ENCODE data around the gene SKOR2. TPM values are rescaled to one million over a fixed set of nuclear protein-coding genes. Genes with fewer than 3 reads are reported as not detected.
A peak's percentile ranks its signal among the peaks of the same experiment; 100 is the strongest.

SKOR2 gene
- total RNA-seq, 1 donor from 2014 or later = not detected

DNA sequence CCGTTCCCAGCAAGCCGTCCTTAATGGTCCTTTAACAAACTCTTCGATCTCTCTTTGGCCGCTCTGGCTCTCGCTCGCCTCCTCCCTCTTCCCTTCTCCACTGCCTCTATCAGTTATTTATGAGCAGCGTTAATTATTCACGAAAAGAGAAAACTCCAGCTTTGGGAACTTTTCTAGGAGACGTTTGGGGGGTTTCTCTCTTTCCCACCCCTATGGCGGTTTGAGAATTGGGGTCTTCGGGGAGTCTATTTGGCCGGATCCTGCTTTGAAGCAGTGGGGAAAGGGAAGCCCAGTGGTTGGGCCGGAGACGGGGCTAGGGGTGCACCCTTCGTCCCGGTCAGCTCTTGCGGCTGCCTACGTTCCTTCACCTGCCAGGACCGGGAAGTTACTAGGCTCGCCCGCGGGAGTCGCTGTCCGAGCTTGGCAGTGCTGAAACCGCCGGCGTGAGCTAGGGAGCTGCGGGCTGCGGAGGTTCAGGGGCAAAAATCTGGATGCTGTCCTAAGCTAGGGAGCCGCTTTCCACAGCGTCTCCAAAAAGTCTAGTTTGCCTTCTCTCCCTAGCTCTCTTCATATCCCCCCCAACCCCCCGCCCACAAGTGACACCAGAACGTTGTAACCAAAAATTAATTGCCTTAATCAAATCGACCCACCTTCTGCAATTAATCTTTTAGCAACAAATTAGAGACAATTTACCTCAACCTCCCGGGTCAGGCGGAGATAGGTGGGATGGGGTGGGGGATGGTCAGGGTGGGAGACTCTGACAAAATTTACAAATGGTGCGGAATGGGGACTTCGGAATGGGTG, 8.9 kb upstream of the SKOR2 start:
- no peak for DNase-seq

GRCh38 chr18:47254341-47254939, 3.0 kb upstream of the SKOR2 start:
- peak; percentile 9 for DNase-seq

GRCh38 chr18:47253101-47253654, 1.7 kb upstream of the SKOR2 start:
- no peak for DNase-seq

DNA sequence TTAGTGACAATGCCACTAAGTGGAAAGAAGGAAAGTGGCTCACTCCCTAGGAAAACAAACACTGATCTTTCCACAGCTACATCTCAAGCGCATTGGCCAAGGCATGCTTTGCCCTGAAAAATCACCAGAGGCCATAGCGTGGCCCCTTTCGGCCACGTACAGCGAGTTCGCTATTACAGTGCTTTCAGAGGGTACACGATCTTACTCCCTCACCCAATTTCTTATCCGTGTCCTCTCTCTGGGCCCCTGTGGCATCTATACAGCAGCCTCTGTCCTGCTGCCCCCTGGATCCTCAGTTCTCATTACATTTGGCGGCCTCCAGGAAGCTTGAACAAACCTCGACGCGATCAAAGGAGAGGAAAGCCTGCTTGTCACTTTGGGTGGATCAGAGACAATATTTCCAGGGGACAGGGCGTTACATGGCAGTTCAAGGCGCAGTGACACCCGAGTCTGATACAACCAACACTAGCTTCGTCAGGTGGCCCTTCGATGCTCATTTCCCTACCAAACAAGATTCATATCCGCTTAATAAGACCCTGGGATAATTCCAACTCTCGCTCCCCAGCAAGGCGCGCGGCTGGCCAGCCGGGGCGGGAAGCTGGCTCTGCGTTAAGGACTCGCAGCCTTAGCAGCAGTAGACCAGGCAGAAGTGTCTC, 941 bp downstream of the SKOR2 start:
- DNase-seq = no peak

DNA sequence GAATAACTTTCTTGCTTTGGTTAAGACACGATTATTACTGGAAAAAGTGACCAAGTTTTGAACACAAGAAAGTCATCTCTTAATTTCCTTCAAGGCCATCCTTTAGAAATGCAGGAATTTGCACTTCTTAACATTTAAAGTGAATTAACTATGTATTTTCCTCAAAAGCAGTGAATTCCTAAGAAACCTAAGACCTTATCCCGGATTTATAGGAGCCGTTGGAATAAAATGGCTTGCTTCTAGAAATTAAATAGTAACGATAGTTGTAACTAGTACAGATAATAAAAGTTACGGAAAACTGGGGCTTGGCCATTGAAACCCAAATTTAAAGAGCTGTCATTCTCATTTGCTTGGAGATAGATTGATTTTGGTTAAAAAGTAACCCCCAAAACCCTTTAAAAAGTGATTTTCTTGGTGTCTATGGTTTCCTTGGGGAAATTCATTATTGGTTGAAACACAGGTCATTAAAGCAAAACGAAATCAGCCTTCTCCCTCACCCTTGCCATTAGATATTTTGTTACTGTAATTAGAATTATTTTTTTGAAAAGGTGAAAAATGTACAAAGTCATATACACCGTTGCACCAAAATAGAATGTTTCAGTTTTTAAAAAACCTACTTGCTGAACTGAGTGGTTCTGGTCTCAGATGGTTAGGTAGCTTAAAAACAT, 2.0 kb downstream of the SKOR2 start:
- DNase-seq = no peak

GRCh38 chr18:47248604-47249313, 2.7 kb downstream of the SKOR2 start:
- DNase-seq = no peak

DNA sequence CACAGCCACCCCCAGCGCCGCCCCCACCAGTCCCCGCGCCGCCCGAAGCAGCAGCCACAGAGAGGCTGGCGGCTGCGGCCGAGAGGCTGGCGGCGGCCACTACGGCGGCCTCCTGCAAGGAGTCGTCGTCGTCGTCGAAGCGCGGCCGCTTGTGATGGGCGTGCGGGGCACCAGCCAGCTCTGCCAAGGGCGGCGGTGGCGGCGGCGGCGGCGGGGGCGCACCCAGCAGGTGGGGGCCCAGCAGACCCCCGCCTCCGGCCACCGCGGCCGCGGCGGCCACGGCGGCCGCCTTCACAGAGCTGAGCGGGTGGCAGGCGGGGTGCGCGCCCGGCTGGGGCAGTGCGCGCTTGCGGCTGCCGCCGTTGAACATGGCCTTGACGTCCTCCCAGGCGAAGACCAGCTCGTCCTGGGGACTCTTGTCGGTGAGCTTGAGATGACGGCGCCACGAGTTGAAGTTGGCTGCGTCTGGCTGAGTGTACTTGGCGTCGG, 3.3 kb downstream of the SKOR2 start:
- DNase-seq = no peak

DNA sequence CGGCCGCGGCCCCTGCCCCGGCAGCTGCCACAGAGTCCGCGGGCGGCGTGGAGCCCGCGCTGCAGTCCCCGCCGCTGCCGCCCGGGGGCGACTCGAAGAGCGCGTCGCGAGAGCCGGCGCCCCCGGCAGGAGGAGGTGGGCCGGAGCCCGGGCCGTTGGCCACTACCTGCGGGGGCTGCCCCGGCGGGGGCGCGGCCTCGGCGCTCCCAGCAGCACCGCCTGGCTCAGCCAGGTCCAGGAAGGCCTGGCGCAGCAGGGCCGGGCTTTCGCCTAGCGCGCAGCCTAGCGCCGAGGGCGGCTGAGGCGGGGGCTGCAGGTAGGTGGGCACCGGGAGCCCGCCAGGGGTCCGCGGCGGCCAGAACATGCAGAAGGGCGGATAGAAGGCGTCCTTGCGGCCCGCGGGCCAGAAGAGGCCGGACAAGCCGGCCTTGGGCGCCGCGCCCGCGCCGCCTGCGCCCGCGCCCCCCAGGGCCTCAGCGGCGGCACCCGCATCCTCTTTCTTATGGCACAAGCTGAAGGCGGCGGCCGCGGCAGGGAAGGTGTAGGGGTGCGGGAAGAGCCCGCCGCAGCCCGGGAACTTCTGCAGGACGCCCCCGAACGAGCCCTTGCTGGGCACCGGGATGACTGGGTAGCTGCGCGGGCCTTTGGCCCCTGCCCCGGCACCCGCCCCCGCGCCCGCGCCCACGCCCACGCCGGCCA, 3.9 kb downstream of the SKOR2 start:
- DNase-seq = no peak

DNA sequence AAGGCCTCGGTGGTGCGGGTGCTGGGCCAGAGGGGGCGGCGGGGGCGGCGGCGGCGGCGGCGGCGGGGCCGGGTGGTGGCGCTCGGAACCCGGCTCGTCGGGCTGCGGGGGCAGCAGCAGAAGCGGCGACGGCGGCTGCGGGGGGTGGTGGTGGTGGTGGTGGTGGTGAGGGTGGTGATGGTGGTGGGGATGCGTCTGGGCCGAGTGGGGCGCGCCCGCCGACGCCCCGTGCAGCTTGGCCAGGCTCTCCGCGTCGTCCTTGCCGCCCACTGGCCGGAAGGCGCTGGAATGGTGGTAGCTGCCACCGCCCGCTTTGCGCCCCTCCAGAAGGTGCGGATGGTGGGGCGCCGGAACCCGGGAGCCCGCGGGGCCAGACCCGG, 4.4 kb downstream of the SKOR2 start:
- DNase-seq = no peak

GRCh38 chr18:47246027-47246971, 5.2 kb downstream of the SKOR2 start:
- DNase-seq = no peak

GRCh38 chr18:47244086-47244485, 7.4 kb downstream of the SKOR2 start:
- DNase-seq = no peak

DNA sequence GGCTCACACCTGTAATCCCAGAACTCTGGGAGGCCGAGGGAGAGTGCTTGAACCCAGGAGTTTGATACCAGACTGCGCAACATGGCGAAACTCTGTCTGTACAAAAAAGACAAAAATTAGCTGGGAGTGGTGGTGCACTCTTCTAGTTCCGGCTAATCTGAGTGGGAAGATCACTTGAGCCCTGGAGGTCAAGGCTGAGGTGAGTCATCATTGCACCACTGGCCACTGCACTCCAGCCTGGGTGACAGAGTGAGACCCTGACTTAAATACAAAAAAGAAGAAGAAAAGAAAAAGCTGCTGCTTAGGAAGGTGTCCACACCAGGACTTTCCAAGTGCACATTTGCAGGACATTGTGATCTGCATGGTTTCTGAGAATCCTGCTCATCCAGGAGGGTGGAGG, 16.4 kb downstream of the SKOR2 start:
- DNase-seq = no peak

DNA sequence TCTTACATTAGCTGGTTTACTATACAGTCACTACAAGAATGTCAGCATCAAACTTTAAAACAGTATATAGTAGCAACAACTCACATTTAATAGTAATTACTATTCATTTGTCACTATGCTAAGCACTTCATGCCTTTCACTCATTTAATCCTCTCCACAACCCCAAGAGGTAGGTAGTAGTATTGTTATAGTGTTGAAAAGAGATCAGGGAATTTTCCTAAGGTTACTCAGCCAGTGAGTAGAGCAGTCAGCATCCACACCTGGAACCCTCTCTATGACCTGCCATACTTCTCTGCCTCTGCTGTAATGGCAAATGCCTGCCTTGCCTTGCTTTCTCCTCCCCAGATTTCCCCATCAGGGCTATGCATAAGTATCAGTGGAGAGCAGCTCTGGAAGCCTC, 24.8 kb downstream of the SKOR2 start:
- DNase-seq = no peak

DNA sequence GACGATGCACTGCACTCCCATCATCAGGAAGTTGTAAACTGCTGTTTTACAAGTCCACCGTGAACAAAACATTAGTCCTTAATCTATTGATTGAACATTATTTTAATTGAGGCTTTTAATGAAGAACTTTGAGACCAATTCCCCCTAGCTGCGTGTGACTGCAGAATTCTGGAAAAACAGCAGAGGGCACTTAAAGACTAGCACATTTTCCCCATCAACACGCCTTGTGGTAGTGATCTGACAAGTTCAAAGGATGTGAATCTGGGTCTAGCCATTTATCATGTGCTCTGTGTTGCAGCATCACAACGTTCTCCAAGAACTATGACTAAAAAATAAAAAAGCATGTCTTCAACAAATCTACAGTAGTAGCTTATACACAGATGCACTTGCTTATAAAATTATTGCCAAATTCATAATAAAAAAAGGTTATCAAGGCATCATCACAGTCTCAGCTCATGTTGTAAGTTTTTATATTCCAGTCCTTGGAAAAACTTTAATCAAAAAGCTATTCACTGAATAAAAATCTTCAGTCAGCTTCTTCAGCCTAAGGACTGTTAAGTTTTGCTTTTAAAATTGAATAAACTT, 35.8 kb downstream of the SKOR2 start:
- peak; percentile 69 for DNase-seq

GRCh38 chr18:47209171-47209570, 42.3 kb downstream of the SKOR2 start:
- DNase-seq = no peak

DNA sequence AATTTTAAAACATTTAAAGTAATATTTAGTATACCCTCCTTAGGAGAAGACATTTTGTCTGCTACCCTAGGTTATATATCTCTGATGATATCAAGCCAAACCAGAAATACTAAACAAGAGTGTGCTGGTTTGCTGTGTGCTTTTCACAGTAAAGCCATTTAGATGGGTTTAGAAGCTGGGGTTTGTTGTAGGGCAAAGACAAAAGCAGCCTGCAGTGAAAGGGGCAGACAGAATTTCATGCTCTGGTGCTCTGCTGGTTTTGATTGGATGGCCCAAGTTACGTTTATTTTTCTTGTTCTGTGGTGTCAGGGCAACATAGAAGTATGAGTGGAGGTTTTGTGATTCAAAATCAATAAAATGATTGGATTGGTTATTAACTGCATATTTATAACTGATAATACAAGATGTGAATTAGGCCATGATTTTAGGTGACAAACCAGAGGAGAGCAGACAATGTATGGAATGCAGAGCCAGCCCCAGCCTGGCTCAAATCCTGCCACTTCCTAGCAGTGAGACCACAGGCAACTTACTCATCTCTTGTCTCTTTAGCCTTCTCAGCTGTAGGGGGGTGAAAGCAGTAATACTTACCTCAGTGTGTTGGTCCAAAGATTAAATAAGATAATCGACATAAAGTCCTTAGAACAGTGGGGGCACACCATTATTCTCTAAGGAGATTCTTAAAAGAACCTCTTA, 44.4 kb downstream of the SKOR2 start:
- DNase-seq = no peak

- no peak for DNase-seq
Observed at GRCh38 chr18:47204908-47205522, 46.4 kb downstream of the SKOR2 start.

Measured in skin of body (tissue), 2 donors.